HepG2 (cell line): ENCODE data around the gene BTN1A1. TPM values are rescaled to one million over a fixed set of nuclear protein-coding genes. Genes with fewer than 3 reads are reported as not detected.

Experiments used
- CBX2 ChIP-seq, 2 experiments: fragments of 200-600 bp in 1 of 2; sonication (generic); formaldehyde crosslinking in 1 of 2; IDR thresholded peaks; 2 replicates each; pipeline versions ENCODE4 v1.7.0 to v1.8.1; 2018 to 2022; ENCODE audit warnings: low read depth in 2 of 2, low read length in 1 of 2, mild to moderate bottlenecking in 1 of 2, missing genetic modification reagents in 1 of 2
- HOXA9 ChIP-seq: sonication (generic); formaldehyde crosslinking; IDR thresholded peaks from 2 replicates; pipeline ENCODE4 v1.8.1; 2022; ENCODE audit warnings: missing genetic modification reagents, mild to moderate bottlenecking, moderate library complexity, borderline replicate concordance
- KMT2B ChIP-seq: IDR thresholded peaks from 2 replicates; pipeline ENCODE4 v1.6.1; 2016; ENCODE audit warnings: missing genetic modification reagents, missing compliant biosample characterization
- NCOA1 ChIP-seq: sonication (generic); formaldehyde crosslinking; IDR thresholded peaks from 2 replicates; pipeline ENCODE4 v1.9.0; 2021; ENCODE audit warnings: missing genetic modification reagents
- NR2F6 ChIP-seq, 2 experiments: IDR thresholded peaks; 2 replicates each; pipeline ENCODE4 v1.6.1; 2016; ENCODE audit warnings: antibody characterized with exemption in 1 of 2, mild to moderate bottlenecking in 1 of 2
- TOPORS ChIP-seq: sonication (generic); formaldehyde crosslinking; IDR thresholded peaks from 2 replicates; pipeline ENCODE4 v1.8.0; 2023; ENCODE audit warnings: mild to moderate bottlenecking, missing genetic modification reagents
- ZNF264 ChIP-seq: sonication (generic); formaldehyde crosslinking; IDR thresholded peaks from 2 replicates; pipeline ENCODE4 v1.4.0; 2020; ENCODE audit warnings: missing genetic modification reagents
- ZNF761 ChIP-seq: sonication (generic); formaldehyde crosslinking; conservative IDR thresholded peaks from 2 replicates; pipeline ENCODE4 v1.4.0; 2020; ENCODE audit warnings: mild to moderate bottlenecking, missing genetic modification reagents
- polyA plus RNA-seq, 8 experiments: library from polyadenylated mRNA; depleted of rRNA in 3 of 8; stranded (reverse) in 7 of 8; unstranded in 1 of 8; fragments of >200 nt; fragmentation: Illumina TruSeq in 4 of 8; extraction: Trizol in 4 of 8; gene quantifications; 2 replicates each; pipeline versions ENCODE4 v1.2.1 to v1.2.3, GENCODE V29; 2011 to 2016; ENCODE audit warnings: low read depth in 4 of 8, missing spikeins in 1 of 8, mixed read lengths in 1 of 8; ENCODE audit not compliant: insufficient read depth in 1 of 8
- total RNA-seq, 5 experiments: library from RNA; depleted of rRNA; stranded (reverse); fragments of >200 nt; fragmentation: Illumina TruSeq; extraction: Trizol; gene quantifications; 2 replicates each; pipeline ENCODE4 v1.2.3, GENCODE V29; 2016; ENCODE audit warnings: low read depth in 1 of 5
- TF ChIP-seq, protein P1 (sequence below): sonication (generic); formaldehyde crosslinking; IDR thresholded peaks from 2 replicates; pipeline ENCODE4 v1.4.0; 2020; ENCODE audit warnings: low read depth, mild to moderate bottlenecking, missing genetic modification reagents
- TF ChIP-seq, protein P2 (sequence below): IDR thresholded peaks from 2 replicates; pipeline ENCODE4 v1.6.1; 2016; ENCODE audit warnings: low read depth, control low read depth
- TF ChIP-seq, protein P3 (sequence below): sonication (generic); formaldehyde crosslinking; IDR thresholded peaks from 2 replicates; pipeline ENCODE4 v1.8.0; 2023; ENCODE audit warnings: mild to moderate bottlenecking, missing genetic modification reagents
- TF ChIP-seq, protein P4 (sequence below): sonication (generic); formaldehyde crosslinking; IDR thresholded peaks from 2 replicates; pipeline ENCODE4 v1.5.0; 2020; ENCODE audit warnings: mild to moderate bottlenecking, missing genetic modification reagents, moderate library complexity
- TF ChIP-seq, protein P5 (sequence below): conservative IDR thresholded peaks from 2 replicates; pipeline ENCODE4 v1.6.1; 2018; ENCODE audit warnings: missing genetic modification reagents
- TF ChIP-seq, protein P6 (sequence below): sonication (generic); formaldehyde crosslinking; IDR thresholded peaks from 2 replicates; pipeline ENCODE4 v1.8.0; 2022; ENCODE audit warnings: missing genetic modification reagents, low read depth, mild to moderate bottlenecking, borderline replicate concordance
- TF ChIP-seq, protein P7 (sequence below): sonication (generic); formaldehyde crosslinking; IDR thresholded peaks from 2 replicates; pipeline ENCODE4 v1.4.0; 2020; ENCODE audit warnings: missing genetic modification reagents

Gene BTN1A1
- total and polyA plus RNA-seq, 2 of the 13 experiments (the other 11 are each of a cell fraction or from before 2014, with no cell fraction given): 0.04 TPM; not detected in 1

DNA sequence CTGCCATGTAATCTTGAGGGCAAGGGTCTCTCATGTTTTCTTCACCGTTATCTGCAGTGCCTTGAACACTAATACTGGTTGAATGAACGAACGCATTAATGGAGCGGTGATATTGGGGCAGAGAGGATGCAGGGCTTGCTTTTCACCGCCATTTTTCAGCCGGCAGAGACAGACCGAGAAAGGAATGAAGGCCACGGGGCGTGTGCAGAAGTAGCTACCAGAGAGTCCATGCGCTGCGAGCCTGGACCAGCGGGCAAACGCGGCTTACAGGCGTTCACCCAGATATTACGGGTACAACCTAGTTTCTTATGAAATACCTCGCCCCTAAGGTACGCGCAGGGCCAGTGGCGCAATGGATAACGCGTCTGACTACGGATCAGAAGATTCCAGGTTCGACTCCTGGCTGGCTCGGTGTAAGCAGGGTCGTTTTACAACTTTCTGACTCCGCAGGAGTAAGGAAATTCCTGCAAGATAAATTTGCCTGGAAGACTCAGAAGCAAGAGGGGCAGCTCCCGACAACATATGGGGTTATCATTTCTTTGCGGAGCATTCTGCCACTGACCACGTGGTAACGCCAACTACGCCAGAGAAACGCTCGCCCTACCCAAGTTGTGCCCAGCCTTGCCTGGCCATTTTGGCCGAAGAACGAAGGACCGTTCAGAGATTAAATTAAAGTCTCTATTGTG is 37.2 kb downstream of the BTN1A1 start (continued):
- TF ChIP-seq ZNF264 (CRISPR knock-in tag) (peak; percentile 63; the same call in 1 of the 2 replicates), NR2F6 (IDR thresholded peaks at IDR 0.05) (0 out of 2 replicates have a peak, but pooled peaks have one; percentile 20), NR2F6 (CRISPR knock-in tag; IDR thresholded peaks at IDR 0.05) (peak; percentile 62; the same call in 1 of the 2 replicates), ZNF761 (CRISPR knock-in tag) (peak; percentile 79), CBX2 (IDR thresholded peaks at IDR 0.05; ENCODE audit: low read depth, low read length) (no peak), CBX2 (CRISPR knock-in tag; IDR thresholded peaks at IDR 0.05; ENCODE audit: low read depth) (no peak), HOXA9 (CRISPR knock-in tag) (no peak), NCOA1 (no peak), KMT2B (CRISPR knock-in tag) (peak; percentile 74; the same call in 1 of the 2 replicates), TOPORS (CRISPR knock-in tag) (peak; percentile 87; the same call in 1 of the 2 replicates)
- TF ChIP-seq, protein P1, sequence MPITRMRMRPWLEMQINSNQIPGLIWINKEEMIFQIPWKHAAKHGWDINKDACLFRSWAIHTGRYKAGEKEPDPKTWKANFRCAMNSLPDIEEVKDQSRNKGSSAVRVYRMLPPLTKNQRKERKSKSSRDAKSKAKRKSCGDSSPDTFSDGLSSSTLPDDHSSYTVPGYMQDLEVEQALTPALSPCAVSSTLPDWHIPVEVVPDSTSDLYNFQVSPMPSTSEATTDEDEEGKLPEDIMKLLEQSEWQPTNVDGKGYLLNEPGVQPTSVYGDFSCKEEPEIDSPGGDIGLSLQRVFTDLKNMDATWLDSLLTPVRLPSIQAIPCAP (CRISPR knock-in tag): peak; percentile 24; the same call in 1 of the 2 replicates
- TF ChIP-seq, protein P2, sequence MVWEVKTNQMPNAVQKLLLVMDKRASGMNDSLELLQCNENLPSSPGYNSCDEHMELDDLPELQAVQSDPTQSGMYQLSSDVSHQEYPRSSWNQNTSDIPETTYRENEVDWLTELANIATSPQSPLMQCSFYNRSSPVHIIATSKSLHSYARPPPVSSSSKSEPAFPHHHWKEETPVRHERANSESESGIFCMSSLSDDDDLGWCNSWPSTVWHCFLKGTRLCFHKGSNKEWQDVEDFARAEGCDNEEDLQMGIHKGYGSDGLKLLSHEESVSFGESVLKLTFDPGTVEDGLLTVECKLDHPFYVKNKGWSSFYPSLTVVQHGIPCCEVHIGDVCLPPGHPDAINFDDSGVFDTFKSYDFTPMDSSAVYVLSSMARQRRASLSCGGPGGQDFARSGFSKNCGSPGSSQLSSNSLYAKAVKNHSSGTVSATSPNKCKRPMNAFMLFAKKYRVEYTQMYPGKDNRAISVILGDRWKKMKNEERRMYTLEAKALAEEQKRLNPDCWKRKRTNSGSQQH (CRISPR knock-in tag): no peak; the same call in 1 of the 2 replicates
- TF ChIP-seq, protein P3, sequence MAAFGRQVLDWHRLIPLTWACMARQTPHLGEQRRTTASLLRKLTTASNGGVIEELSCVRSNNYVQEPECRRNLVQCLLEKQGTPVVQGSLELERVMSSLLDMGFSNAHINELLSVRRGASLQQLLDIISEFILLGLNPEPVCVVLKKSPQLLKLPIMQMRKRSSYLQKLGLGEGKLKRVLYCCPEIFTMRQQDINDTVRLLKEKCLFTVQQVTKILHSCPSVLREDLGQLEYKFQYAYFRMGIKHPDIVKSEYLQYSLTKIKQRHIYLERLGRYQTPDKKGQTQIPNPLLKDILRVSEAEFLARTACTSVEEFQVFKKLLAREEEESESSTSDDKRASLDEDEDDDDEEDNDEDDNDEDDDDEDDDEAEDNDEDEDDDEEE (CRISPR knock-in tag): peak; percentile 78; the same call in 1 of the 2 replicates
- TF ChIP-seq, protein P4, sequence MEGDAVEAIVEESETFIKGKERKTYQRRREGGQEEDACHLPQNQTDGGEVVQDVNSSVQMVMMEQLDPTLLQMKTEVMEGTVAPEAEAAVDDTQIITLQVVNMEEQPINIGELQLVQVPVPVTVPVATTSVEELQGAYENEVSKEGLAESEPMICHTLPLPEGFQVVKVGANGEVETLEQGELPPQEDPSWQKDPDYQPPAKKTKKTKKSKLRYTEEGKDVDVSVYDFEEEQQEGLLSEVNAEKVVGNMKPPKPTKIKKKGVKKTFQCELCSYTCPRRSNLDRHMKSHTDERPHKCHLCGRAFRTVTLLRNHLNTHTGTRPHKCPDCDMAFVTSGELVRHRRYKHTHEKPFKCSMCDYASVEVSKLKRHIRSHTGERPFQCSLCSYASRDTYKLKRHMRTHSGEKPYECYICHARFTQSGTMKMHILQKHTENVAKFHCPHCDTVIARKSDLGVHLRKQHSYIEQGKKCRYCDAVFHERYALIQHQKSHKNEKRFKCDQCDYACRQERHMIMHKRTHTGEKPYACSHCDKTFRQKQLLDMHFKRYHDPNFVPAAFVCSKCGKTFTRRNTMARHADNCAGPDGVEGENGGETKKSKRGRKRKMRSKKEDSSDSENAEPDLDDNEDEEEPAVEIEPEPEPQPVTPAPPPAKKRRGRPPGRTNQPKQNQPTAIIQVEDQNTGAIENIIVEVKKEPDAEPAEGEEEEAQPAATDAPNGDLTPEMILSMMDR (CRISPR knock-in tag): peak; percentile 42
- TF ChIP-seq, protein P5, sequence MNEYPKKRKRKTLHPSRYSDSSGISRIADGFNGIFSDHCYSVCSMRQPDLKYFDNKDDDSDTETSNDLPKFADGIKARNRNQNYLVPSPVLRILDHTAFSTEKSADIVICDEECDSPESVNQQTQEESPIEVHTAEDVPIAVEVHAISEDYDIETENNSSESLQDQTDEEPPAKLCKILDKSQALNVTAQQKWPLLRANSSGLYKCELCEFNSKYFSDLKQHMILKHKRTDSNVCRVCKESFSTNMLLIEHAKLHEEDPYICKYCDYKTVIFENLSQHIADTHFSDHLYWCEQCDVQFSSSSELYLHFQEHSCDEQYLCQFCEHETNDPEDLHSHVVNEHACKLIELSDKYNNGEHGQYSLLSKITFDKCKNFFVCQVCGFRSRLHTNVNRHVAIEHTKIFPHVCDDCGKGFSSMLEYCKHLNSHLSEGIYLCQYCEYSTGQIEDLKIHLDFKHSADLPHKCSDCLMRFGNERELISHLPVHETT: no peak; the same call in 1 of the 2 replicates
- TF ChIP-seq, protein P6, sequence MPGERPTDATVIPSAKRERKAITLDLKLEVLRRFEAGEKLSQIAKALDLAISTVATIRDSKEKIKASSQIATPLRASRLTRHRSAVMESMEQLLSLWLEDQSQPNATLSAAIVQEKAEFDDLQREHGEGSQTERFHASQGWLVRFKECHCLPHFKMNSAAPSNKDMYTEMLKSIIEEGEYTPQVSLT (CRISPR knock-in tag): no peak
- TF ChIP-seq, protein P7, sequence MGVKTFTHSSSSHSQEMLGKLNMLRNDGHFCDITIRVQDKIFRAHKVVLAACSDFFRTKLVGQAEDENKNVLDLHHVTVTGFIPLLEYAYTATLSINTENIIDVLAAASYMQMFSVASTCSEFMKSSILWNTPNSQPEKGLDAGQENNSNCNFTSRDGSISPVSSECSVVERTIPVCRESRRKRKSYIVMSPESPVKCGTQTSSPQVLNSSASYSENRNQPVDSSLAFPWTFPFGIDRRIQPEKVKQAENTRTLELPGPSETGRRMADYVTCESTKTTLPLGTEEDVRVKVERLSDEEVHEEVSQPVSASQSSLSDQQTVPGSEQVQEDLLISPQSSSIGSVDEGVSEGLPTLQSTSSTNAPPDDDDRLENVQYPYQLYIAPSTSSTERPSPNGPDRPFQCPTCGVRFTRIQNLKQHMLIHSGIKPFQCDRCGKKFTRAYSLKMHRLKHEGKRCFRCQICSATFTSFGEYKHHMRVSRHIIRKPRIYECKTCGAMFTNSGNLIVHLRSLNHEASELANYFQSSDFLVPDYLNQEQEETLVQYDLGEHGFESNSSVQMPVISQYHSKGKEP: peak; percentile 77; the same call in 1 of the 2 replicates
